BJ (cell line): Measurements from ENCODE around the gene TMEM217. TPM values are rescaled to one million over a fixed set of nuclear protein-coding genes. Genes with fewer than 3 reads are reported as not detected.

Experiments
- CTCF ChIA-PET: fragments of 350-600 bp; formaldehyde crosslinking; extraction: SDS; loops from one replicate; lab custom pipeline; 2021; ENCODE audit warnings: antibody characterized with exemption, inconsistent platforms; lab: Yijun Ruan, JAX
- POLR2A ChIA-PET: fragments of 300-600 bp; sonication (Branson Sonifier 250); formaldehyde crosslinking; extraction: SDS; loops from one replicate; lab custom pipeline; 2021; ENCODE audit warnings: antibody characterized with exemption; lab: Charles Lee
- DNase-seq: peaks from one replicate; pipeline ENCODE4 v3.0.0-alpha.2; 2011; ENCODE audit warnings: low read depth
- H3K27me3 ChIP-seq: 2 replicates; pipeline ENCODE4 v1.6.0; 2011; ENCODE audit warnings: low read length; ENCODE audit not compliant: control insufficient read depth, insufficient read depth
- H3K36me3 ChIP-seq: 2 replicates; pipeline ENCODE4 v1.5.1; 2011; ENCODE audit warnings: low read length; ENCODE audit not compliant: control insufficient read depth, insufficient read depth
- H3K4me3 ChIP-seq: 2 replicates; pipeline ENCODE4 v1.5.1; 2011; ENCODE audit warnings: low read depth, mild to moderate bottlenecking, control low read depth, low read length
- CTCF ChIP-seq: IDR thresholded peaks from 2 replicates; pipeline ENCODE4 v1.5.1; 2011; ENCODE audit warnings: low read depth, mild to moderate bottlenecking, control low read depth, inconsistent platforms, low read length, moderate library complexity; ENCODE audit not compliant: insufficient read depth
- polyA plus RNA-seq: library from polyadenylated mRNA; depleted of rRNA; stranded (reverse); fragments of >200 nt; gene quantifications from 2 replicates; pipeline ENCODE4 v1.2.3, GENCODE V29; 2011

Gene TMEM217
- polyA plus RNA-seq, 1 experiment, result 2.3 TPM

GRCh38 chr6:37172912-37173492, 84.9 kb downstream of the TMEM217 start:
- TF ChIP-seq CTCF, result no peak
- no peak for DNase-seq
- Histone ChIP-seq H3K4me3 (peak overlapping the region; percentile 86; the same call in 1 of the 2 replicates), H3K36me3 (peaks cover 24% of the 10 kb centered on the region), H3K27me3 (no peaks in the 10 kb centered on the region)
- ChIA-PET CTCF (interaction anchor here (0.7 to 8.0 kb wide), 29 partner anchors 8 to 186 kb away, joined by 3 to 243 read pairs (median 7); partner anchors contain the start of gene MTCH1), POLR2A (interaction anchor here (0.6 kb wide), 1 partner anchor 144 kb away, joined by 3 read pairs; no protein-coding TSS in a partner anchor)

GRCh38 chr6:37171970-37172812, 85.8 kb downstream of the TMEM217 start:
- Histone ChIP-seq H3K27me3 (no peaks in the 10 kb centered on the region), H3K4me3 (peak overlapping the region; percentile 86), H3K36me3 (peaks cover 24% of the 10 kb centered on the region)
- peak; percentile 92 for TF ChIP-seq CTCF
- CTCF ChIA-PET, result interaction anchor here (0.6 to 8.0 kb wide), 39 partner anchors 8 to 413 kb away, joined by 3 to 243 read pairs (median 6); partner anchors contain the start of gene MTCH1
- POLR2A ChIA-PET, result interaction anchor here (0.6 to 0.8 kb wide), 2 partner anchors 38 to 143 kb away, joined by 3 read pairs; no protein-coding TSS in a partner anchor
- DNase-seq, result peak; percentile 87

- POLR2A ChIA-PET, result interaction anchor here (0.8 to 0.9 kb wide), 2 partner anchors 37 to 146 kb away, joined by 3 read pairs; no protein-coding TSS in a partner anchor
- DNase-seq, result no peak
- Histone ChIP-seq H3K36me3 (peaks cover 24% of the 10 kb centered on the region), H3K27me3 (no peaks in the 10 kb centered on the region), H3K4me3 (peak overlapping the region; percentile 86)
- CTCF ChIA-PET, result interaction anchor here (0.6 to 8.0 kb wide), 36 partner anchors 9 to 412 kb away, joined by 3 to 243 read pairs (median 6); no protein-coding TSS in a partner anchor
- TF ChIP-seq CTCF, result no peak
Observed at GRCh38 chr6:37171201-37171969, 86.6 kb downstream of the TMEM217 start.

GRCh38 chr6:37170273-37171200, 87.4 kb downstream of the TMEM217 start:
- TF ChIP-seq CTCF, result 0 out of 2 replicates have a peak, but pooled peaks have one; percentile 25
- POLR2A ChIA-PET, result interaction anchor here (0.6 to 0.9 kb wide), 3 partner anchors 41 to 146 kb away, joined by 3 to 37 read pairs (median 8); no protein-coding TSS in a partner anchor
- Histone ChIP-seq H3K4me3 (peak overlapping the region; percentile 86), H3K36me3 (peaks cover 24% of the 10 kb centered on the region), H3K27me3 (no peaks in the 10 kb centered on the region)
- CTCF ChIA-PET, result interaction anchor here (0.8 to 8.0 kb wide), 26 partner anchors 9 to 411 kb away, joined by 3 to 243 read pairs (median 8); no protein-coding TSS in a partner anchor
- DNase-seq, result no peak
